Activated T-cell treated with anti-CD3 and anti-CD28 coated beads, Interleukin-2, amount 50 U/mL, for 24 hours (primary cell): Measurements from ENCODE around the gene UMODL1.

ENCODE experiments used
- DNase-seq: peaks from one replicate; pipeline ENCODE4 v3.0.0-alpha.2; 2020
- H3K27ac Mint-ChIP-seq: 2 replicates; pipeline ENCODE4 v1.8.0; 2020; ENCODE audit warnings: mild to moderate bottlenecking, mixed read lengths
- H3K27me3 Mint-ChIP-seq: 2 replicates; pipeline ENCODE4 v1.8.0; 2020; ENCODE audit warnings: mixed read lengths
- H3K36me3 Mint-ChIP-seq: 2 replicates; pipeline ENCODE4 v1.8.0; 2020; ENCODE audit warnings: low read depth, mixed read lengths
- H3K4me1 Mint-ChIP-seq: 2 replicates; pipeline ENCODE4 v1.8.0; 2020; ENCODE audit warnings: low read depth, mixed read lengths
- H3K4me3 Mint-ChIP-seq: 2 replicates; pipeline ENCODE4 v1.8.0; 2020; ENCODE audit warnings: mild to moderate bottlenecking, moderate library complexity, mixed read lengths
- H3K9me3 Mint-ChIP-seq: 2 replicates; pipeline ENCODE4 v1.8.0; 2020; ENCODE audit warnings: mixed read lengths

UMODL1 gene

GRCh38 chr21:42044871-42045495 is 26.1 kb upstream of the UMODL1 start:
- H3K9me3 Mint-ChIP-seq: no peaks in the 10 kb centered on the region
- H3K4me3 Mint-ChIP-seq: no peak overlapping the region
- H3K27me3 Mint-ChIP-seq: no peaks in the 10 kb centered on the region
- H3K27ac Mint-ChIP-seq: no peak overlapping the region
- no peak for DNase-seq
- no peaks in the 10 kb centered on the region for H3K4me1 Mint-ChIP-seq
- no peaks in the 10 kb centered on the region for H3K36me3 Mint-ChIP-seq

- no peaks in the 10 kb centered on the region for H3K36me3 Mint-ChIP-seq
- no peaks in the 10 kb centered on the region for H3K9me3 Mint-ChIP-seq
- DNase-seq: no peak
These were observed 23.1 kb upstream of the UMODL1 start for GRCh38 chr21:42047821-42048613.

GRCh38 chr21:42048870-42049577 is 22.1 kb upstream of the UMODL1 start:
- DNase-seq: no peak
- Mint-ChIP-seq H3K9me3 (no peaks in the 10 kb centered on the region), H3K27me3 (no peaks in the 10 kb centered on the region), H3K4me1 (peaks cover 5% of the 10 kb centered on the region), H3K36me3 (no peaks in the 10 kb centered on the region), H3K4me3 (no peak overlapping the region), H3K27ac (no peak overlapping the region)

More at GRCh38 chr21:42047821-42048613, 23.1 kb upstream of the UMODL1 start:
- no peaks in the 10 kb centered on the region for H3K27me3 Mint-ChIP-seq
- H3K4me3 Mint-ChIP-seq: no peak overlapping the region
- no peak overlapping the region for H3K27ac Mint-ChIP-seq
- H3K4me1 Mint-ChIP-seq: peaks cover 5% of the 10 kb centered on the region

- H3K27ac Mint-ChIP-seq: no peak overlapping the region
These were observed 21.3 kb upstream of the UMODL1 start for GRCh38 chr21:42049578-42050430.

GRCh38 chr21:42051788-42052187 is 19.3 kb upstream of the UMODL1 start:
- no peaks in the 10 kb centered on the region for H3K9me3 Mint-ChIP-seq
- H3K36me3 Mint-ChIP-seq: no peaks in the 10 kb centered on the region
- H3K4me3 Mint-ChIP-seq: no peak overlapping the region
- H3K27ac Mint-ChIP-seq: no peak overlapping the region
- peaks cover 5% of the 10 kb centered on the region for H3K4me1 Mint-ChIP-seq
- DNase-seq: no peak
- no peaks in the 10 kb centered on the region for H3K27me3 Mint-ChIP-seq

More at GRCh38 chr21:42049578-42050430, 21.3 kb upstream of the UMODL1 start:
- Mint-ChIP-seq H3K9me3 (no peaks in the 10 kb centered on the region), H3K27me3 (no peaks in the 10 kb centered on the region), H3K4me3 (no peak overlapping the region), H3K4me1 (peaks cover 5% of the 10 kb centered on the region), H3K36me3 (no peaks in the 10 kb centered on the region)
- DNase-seq: no peak

DNA sequence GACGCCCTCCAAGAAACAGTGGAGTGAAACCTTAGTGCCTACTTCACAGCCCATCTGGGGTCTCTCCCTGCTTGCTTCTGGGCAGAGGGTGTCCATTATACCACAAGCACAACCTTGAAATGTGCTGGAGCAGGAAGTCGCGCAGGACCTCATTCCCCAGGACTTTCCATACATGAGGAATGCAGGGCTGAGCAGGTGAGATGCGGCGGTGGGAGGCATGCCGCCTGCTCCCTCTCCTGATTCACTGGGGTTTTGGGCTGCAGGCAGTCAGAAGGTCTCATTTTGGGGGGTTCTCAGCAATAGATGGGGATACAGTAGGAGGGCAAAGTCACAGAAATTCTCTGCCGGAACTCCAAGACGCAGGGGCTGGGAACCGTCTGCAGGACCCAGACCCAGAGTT is 15.7 kb upstream of the UMODL1 start:
- Mint-ChIP-seq H3K4me1 (peaks cover 5% of the 10 kb centered on the region), H3K9me3 (no peaks in the 10 kb centered on the region), H3K36me3 (no peaks in the 10 kb centered on the region), H3K4me3 (no peak overlapping the region), H3K27me3 (no peaks in the 10 kb centered on the region), H3K27ac (no peak overlapping the region)
- DNase-seq: no peak

GRCh38 chr21:42056468-42056867 is 14.6 kb upstream of the UMODL1 start:
- H3K4me3 Mint-ChIP-seq: no peak overlapping the region
- no peak overlapping the region for H3K27ac Mint-ChIP-seq
- H3K36me3 Mint-ChIP-seq: no peaks in the 10 kb centered on the region
- no peaks in the 10 kb centered on the region for H3K9me3 Mint-ChIP-seq
- peaks cover 11% of the 10 kb centered on the region for H3K4me1 Mint-ChIP-seq
- H3K27me3 Mint-ChIP-seq: no peaks in the 10 kb centered on the region
- no peak for DNase-seq

GRCh38 chr21:42056996-42057689 is 14.0 kb upstream of the UMODL1 start:
- Mint-ChIP-seq H3K36me3 (no peaks in the 10 kb centered on the region), H3K27me3 (no peaks in the 10 kb centered on the region), H3K27ac (no peak overlapping the region), H3K4me3 (no peak overlapping the region), H3K9me3 (no peaks in the 10 kb centered on the region), H3K4me1 (peaks cover 13% of the 10 kb centered on the region)
- DNase-seq: no peak

GRCh38 chr21:42057851-42058437 is 13.2 kb upstream of the UMODL1 start:
- peaks cover 21% of the 10 kb centered on the region for H3K4me1 Mint-ChIP-seq
- H3K9me3 Mint-ChIP-seq: no peaks in the 10 kb centered on the region
- no peaks in the 10 kb centered on the region for H3K27me3 Mint-ChIP-seq
- no peak overlapping the region for H3K4me3 Mint-ChIP-seq
- no peak for DNase-seq
- H3K36me3 Mint-ChIP-seq: no peaks in the 10 kb centered on the region
- no peak overlapping the region for H3K27ac Mint-ChIP-seq

DNA sequence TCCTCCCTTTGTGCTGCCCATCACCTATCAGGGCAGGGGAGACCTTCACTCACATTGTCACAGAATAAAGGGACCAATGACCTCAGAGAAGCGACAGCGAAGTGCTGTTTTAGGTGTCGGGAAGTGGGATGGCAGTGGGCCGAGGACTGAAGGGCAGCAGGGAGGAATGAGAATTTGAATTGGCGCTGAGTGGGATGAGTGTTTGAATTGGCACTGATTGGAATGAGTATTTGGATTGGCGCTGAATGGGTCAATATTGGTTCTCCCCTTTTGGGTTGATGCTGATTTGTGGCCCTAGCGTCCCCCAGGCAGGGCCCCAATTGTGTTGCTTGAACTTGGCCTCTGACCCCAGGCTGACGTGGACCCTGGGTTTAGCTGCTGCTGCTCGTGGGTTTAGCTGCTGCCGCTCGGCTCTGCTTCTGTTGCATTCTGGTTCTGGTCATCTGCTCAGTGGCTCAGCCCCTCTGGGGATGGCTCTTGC is 12.4 kb upstream of the UMODL1 start:
- Mint-ChIP-seq H3K4me1 (peaks cover 28% of the 10 kb centered on the region), H3K27me3 (no peaks in the 10 kb centered on the region), H3K27ac (no peak overlapping the region), H3K4me3 (no peak overlapping the region), H3K9me3 (no peaks in the 10 kb centered on the region), H3K36me3 (no peaks in the 10 kb centered on the region)
- no peak for DNase-seq

DNA sequence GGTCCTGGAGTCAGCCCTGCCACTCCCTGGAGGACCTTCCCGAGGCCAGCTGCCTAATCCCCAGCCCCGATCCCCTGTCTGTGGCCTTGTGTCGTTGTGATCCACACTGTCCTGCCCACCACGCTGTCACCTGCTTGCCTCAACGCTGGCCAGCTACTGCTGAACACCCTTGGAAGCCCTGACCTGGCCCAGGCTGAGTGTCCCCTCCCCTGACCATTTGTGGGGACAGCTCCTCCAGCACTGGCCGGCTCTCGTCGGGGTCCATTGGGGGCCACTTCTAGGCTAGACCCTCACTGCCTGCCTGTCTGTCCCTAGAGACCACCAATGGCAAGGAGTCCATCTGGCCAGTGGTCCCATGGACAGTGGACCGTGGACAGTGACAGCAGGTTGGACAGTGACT is 12.0 kb upstream of the UMODL1 start:
- Mint-ChIP-seq H3K9me3 (no peaks in the 10 kb centered on the region), H3K27ac (no peak overlapping the region), H3K27me3 (no peaks in the 10 kb centered on the region), H3K4me1 (peaks cover 33% of the 10 kb centered on the region), H3K36me3 (no peaks in the 10 kb centered on the region), H3K4me3 (no peak overlapping the region)
- no peak for DNase-seq

DNA sequence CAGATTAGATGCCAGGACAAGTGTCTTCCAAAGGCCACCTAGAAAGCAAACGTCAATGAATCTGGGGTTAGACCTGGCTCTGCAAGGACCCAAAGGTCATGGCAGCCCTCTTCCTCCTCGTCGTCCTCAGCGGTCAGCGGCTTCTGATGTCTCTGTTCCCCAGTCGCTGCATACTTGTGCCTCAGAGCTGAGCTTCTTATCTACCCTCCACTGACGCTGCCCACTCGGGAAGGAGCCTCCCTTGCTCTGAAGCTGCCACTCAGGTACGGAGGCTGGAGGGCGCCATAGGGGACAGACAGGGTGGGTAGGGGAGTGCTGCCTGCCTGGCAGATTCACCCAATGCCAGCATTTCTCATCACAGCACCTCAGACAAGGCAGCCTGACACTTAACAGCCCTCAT is 11.4 kb upstream of the UMODL1 start:
- peak overlapping the region; percentile 3 for H3K27ac Mint-ChIP-seq
- no peak for DNase-seq
- no peaks in the 10 kb centered on the region for H3K9me3 Mint-ChIP-seq
- H3K27me3 Mint-ChIP-seq: no peaks in the 10 kb centered on the region
- no peaks in the 10 kb centered on the region for H3K36me3 Mint-ChIP-seq
- no peak overlapping the region for H3K4me3 Mint-ChIP-seq
- H3K4me1 Mint-ChIP-seq: peaks cover 39% of the 10 kb centered on the region

- no peak for DNase-seq
- no peak overlapping the region for H3K27ac Mint-ChIP-seq
- peaks cover 43% of the 10 kb centered on the region for H3K4me1 Mint-ChIP-seq
- no peaks in the 10 kb centered on the region for H3K9me3 Mint-ChIP-seq
- H3K4me3 Mint-ChIP-seq: no peak overlapping the region
- H3K27me3 Mint-ChIP-seq: no peaks in the 10 kb centered on the region
- no peaks in the 10 kb centered on the region for H3K36me3 Mint-ChIP-seq
These were observed 11.0 kb upstream of the UMODL1 start for GRCh38 chr21:42060166-42060565.
